ENCODE data around the gene MAP4K3. TPM values are rescaled to one million over a fixed set of nuclear protein-coding genes. Genes with fewer than 3 reads are reported as not detected.
A peak's percentile ranks its signal among the peaks of the same experiment; 100 is the strongest.

The MAP4K3 gene
- total RNA-seq: 10 to 100 TPM; 60.6 to 86.6 (median 75.6) TPM

DNA sequence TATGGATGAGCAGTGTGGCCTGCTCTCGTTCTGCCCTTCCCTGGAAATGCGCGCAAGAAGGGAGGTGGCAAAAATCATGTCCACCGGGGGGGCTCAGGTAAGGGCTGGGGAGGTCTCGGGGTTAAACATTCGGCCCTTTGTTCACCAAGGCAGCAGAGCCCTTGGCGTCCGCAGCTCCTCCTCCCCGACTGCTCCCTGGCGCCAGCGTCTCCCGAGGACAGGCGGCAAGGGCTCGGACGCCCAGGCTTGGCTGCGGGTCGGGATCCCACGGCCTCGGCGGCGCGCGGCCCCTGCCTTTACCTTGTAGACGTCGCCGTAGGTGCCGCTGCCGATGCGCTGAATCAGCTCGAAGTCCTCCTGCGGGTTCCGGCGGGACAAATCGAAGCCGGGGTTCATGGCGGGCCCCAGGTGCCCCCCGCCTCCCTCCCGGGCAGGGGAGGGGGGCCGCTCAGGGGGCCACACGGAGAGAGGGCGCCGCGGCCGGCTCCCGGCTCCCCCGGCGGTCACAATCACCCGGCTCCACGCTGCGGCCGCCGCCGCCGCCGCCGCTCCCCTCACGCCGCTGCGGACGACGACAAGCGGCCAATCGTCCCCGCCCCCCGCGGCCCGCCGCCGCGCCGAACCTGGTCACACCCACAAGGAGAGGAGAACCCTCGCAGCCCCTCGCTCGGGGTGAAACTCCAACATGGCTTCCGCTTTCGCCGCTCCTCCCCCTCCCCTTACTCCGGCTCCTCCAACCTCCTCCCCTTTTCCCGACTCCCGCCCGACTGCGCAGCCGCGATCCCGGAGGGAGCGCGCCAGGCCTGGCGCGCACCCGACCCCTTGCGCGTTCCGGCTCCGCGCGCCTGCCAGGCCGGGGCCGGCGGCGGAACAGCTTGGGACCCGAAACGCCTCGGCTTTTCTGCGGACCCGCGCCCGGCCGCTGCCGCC is at the start of gene MAP4K3:
Gene MAP4K3, minus strand, starts transcription at position 694 of the 930 bp plus-strand sequence. Its CDS starts 298 bp downstream, at position 396.
- intact Hi-C loops (cut with DNase I): no loop called here
- peaks cover 49 to 51% of the 10 kb centered on the region in 2 donors for H3K4me1 ChIP-seq
- WGBS, 2 donors: 0 to 1% methylated on average over 22 to 30 of the region's 109 CpGs
- peak within 1 kb of the TSS; percentile 86 to 97 (median 97) for H3K27ac ChIP-seq
- no peaks in the 10 kb centered on the region for H3K36me3 ChIP-seq
- H3K4me3 ChIP-seq (replicated peaks in 1 of 3): peak within 1 kb of the TSS; percentile 42 to 94 (median 92)
- H3K27me3 ChIP-seq: no peaks in the 10 kb centered on the region
- H3K9me3 ChIP-seq: no peaks in the 10 kb centered on the region
- TF ChIP-seq POLR2A (IDR thresholded peaks at IDR 0.05): peak in 1 of 2 donors; percentile 88
- TF ChIP-seq, protein P1, sequence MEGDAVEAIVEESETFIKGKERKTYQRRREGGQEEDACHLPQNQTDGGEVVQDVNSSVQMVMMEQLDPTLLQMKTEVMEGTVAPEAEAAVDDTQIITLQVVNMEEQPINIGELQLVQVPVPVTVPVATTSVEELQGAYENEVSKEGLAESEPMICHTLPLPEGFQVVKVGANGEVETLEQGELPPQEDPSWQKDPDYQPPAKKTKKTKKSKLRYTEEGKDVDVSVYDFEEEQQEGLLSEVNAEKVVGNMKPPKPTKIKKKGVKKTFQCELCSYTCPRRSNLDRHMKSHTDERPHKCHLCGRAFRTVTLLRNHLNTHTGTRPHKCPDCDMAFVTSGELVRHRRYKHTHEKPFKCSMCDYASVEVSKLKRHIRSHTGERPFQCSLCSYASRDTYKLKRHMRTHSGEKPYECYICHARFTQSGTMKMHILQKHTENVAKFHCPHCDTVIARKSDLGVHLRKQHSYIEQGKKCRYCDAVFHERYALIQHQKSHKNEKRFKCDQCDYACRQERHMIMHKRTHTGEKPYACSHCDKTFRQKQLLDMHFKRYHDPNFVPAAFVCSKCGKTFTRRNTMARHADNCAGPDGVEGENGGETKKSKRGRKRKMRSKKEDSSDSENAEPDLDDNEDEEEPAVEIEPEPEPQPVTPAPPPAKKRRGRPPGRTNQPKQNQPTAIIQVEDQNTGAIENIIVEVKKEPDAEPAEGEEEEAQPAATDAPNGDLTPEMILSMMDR (IDR thresholded peaks at IDR 0.05): no peak
- DNase-seq: peak; percentile 96

DNA sequence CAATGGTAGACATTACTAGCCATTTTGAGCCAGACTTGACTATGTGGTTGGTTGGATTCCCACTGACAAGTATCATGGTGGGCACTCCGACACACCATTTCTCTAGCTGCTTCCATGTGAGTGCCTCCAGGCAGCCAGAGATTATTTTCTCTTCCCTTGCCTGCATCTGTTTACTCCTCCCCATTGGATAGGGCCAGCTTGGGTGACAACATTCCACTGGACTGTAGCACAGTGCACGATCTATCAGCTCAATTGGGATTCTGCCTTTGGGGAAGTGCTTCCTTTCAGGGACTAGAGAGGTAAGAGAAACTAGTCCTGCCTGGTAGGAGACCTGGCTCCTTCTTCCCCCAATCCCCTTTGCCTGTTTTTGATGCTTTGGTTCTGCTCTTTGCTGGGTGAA is 49.0 kb upstream of the MAP4K3 start:
- no peak for TF ChIP-seq POLR2A (IDR thresholded peaks at IDR 0.05)
- TF ChIP-seq, protein P1 (IDR thresholded peaks at IDR 0.05): no peak
- 78 to 85% methylated on average over 2 of the region's 2 CpGs for WGBS, 2 donors
- Histone ChIP-seq H3K36me3 (no peaks in the 10 kb centered on the region), H3K4me1 (no peaks in the 10 kb centered on the region), H3K4me3 (replicated peaks in 1 of 3) (no peak overlapping the region), H3K9me3 (no peaks in the 10 kb centered on the region), H3K27ac (no peak overlapping the region), H3K27me3 (no peaks in the 10 kb centered on the region)
- intact Hi-C loops (cut with DNase I): no loop called here
- no peak for DNase-seq

DNA sequence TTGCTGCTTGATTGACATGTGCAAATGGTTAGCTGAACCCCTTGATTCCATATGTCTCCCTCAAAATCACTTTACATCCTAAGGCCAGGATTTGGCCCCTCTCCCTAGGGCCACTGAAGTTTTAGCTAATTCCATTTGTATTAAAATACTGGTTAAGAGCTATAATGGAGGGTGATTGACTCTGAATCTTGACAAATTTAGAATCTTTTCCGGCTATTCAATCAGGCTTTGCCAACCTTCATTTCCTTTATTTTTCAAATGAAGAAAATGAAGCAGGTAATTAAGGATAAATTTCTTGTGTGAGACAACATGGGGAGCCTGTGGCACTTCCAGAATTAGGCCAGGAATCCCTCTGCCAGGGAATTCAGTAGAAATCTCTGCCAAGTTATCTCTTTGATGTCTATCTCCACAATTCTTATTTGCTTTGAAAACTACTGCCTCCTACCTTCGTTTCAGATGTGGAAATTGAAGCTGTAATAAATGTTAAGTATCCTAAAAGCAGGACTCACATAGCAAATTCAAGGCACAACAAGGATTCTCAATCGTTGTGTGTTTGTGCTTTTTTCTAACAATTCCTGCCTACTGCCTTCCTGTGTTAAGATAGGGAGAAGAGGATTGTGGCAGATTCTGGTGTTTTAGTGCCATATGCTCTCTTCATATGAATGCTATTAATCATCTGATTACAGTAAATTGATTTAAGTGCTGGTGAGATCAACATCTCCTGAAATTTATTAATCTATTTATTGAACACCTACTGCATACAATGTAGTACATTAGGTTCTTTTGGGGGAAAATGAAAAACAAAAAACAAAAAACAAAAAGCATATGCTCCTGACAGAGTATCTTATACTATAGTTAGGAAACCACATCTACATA is 47.8 kb upstream of the MAP4K3 start:
- Histone ChIP-seq H3K4me3 (replicated peaks in 1 of 3) (no peak overlapping the region), H3K4me1 (no peaks in the 10 kb centered on the region), H3K27me3 (no peaks in the 10 kb centered on the region), H3K36me3 (no peaks in the 10 kb centered on the region), H3K27ac (no peak overlapping the region), H3K9me3 (no peaks in the 10 kb centered on the region)
- WGBS, 2 donors: 57 to 63% methylated on average over 3 of the region's 3 CpGs
- intact Hi-C loops (cut with DNase I): no loop called here
- TF ChIP-seq, protein P1 (IDR thresholded peaks at IDR 0.05): no peak
- no peak for TF ChIP-seq POLR2A (IDR thresholded peaks at IDR 0.05)
- DNase-seq: no peak

DNA sequence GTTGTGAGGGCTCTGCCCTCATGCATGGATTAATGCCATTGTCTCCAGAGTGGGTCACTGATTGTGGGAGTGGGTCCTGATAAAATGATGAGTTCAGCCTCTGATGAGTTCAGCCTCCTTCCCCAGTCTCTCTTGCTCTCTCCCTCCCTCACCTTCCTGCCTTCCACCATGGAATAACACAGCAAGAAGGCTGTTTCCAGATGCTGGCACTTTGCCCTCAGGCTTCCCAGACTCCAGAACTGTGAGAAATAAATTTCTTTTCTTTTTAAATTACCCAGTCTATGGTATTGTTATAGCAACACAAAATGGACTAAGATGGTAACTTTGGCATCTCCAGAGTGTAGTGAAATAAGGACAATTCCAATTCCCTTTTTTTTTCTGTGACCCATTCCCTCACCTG is 47.1 kb upstream of the MAP4K3 start:
- H3K36me3 ChIP-seq: no peaks in the 10 kb centered on the region
- intact Hi-C loops (cut with DNase I): no loop called here
- TF ChIP-seq, protein P1 (IDR thresholded peaks at IDR 0.05): no peak
- TF ChIP-seq POLR2A (IDR thresholded peaks at IDR 0.05): no peak
- no peak overlapping the region for H3K27ac ChIP-seq
- DNase-seq: no peak
- H3K4me1 ChIP-seq: no peaks in the 10 kb centered on the region
- no peak overlapping the region for H3K4me3 ChIP-seq (replicated peaks in 1 of 3)
- H3K27me3 ChIP-seq: no peaks in the 10 kb centered on the region
- no peaks in the 10 kb centered on the region for H3K9me3 ChIP-seq

Measured in thyroid gland (tissue), 4 donors.